HL-60 (cell line): ENCODE data around the gene BTNL3.

Source experiments
- CTCF ChIP-seq: IDR thresholded peaks from one replicate; pipeline ENCODE4 v1.5.1; 2011; ENCODE audit warnings: low read length, control low read depth, inconsistent platforms; ENCODE audit not compliant: insufficient read depth
- POLR2AphosphoS5 ChIP-seq: IDR thresholded peaks from 2 replicates; pipeline ENCODE4 v1.6.1; 2012; ENCODE audit warnings: low read depth

GRCh38 chr5:181036816-181037364 lies 48.2 kb downstream of the BTNL3 start:
- no peak for TF ChIP-seq CTCF
- no peak for TF ChIP-seq POLR2AphosphoS5
